Measurements from ENCODE around the gene GSPT1. TPM values are rescaled to one million over a fixed set of nuclear protein-coding genes. Genes with fewer than 3 reads are reported as not detected.

Gene GSPT1
- total RNA-seq, 2 donors from 2014 or later = 22.4 to 43.6 TPM

DNA sequence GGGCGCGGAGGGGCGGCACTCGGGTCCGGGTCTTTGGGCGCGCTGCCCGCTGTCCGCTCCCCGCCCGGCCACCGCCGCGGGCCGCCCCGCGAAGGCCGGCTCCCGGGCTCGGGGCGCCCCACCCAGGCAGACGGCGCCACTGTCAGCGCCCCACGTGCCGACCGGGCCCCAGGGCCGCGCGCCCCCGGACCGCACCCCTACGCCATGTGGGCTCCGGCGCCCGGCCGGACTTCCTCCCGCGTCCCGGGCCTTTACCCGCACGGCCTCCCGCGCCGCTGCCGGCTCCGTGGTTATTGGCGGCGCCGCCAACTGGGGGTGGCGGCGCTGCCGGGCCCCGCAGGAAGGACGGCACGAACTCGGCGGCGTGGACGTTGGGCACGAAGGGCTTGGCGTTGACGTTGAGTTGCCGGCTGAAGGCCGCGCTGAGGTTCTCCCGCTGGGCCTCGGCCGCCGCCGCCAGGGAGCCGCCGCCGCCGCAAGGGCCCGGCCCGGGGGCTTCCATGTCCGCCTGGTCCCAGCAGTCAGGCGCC lies 577 bp downstream of the GSPT1 start:
- Histone ChIP-seq H3K36me3 (replicated peaks in 1 of 2; ENCODE audit: insufficient read depth in 1 of 2, low read depth in 2 of 2) (no peaks in the 10 kb centered on the region), H3K9me3 (no peaks in the 10 kb centered on the region), H3K27ac (peak overlapping the region; percentile 83 to 97 (median 91)), H3K4me3 (peak overlapping the region; percentile 61 to 88), H3K4me1 (peaks cover 52% of the 10 kb centered on the region), H3K27me3 (no peaks in the 10 kb centered on the region)
- intact Hi-C loops (cut with DNase I) = no loop called here
- TF ChIP-seq POLR2A (IDR thresholded peaks at IDR 0.05) = no peak
- no peak for TF ChIP-seq CTCF (IDR thresholded peaks at IDR 0.05)
- ATAC-seq (peak; percentile 18), DNase-seq (peak; percentile 36 to 51 (median 42))
- WGBS, 2 donors = 0% methylated on average over 76 of the region's 79 CpGs; no CpG with 5 or more reads in 1 of the 2 donors

DNA sequence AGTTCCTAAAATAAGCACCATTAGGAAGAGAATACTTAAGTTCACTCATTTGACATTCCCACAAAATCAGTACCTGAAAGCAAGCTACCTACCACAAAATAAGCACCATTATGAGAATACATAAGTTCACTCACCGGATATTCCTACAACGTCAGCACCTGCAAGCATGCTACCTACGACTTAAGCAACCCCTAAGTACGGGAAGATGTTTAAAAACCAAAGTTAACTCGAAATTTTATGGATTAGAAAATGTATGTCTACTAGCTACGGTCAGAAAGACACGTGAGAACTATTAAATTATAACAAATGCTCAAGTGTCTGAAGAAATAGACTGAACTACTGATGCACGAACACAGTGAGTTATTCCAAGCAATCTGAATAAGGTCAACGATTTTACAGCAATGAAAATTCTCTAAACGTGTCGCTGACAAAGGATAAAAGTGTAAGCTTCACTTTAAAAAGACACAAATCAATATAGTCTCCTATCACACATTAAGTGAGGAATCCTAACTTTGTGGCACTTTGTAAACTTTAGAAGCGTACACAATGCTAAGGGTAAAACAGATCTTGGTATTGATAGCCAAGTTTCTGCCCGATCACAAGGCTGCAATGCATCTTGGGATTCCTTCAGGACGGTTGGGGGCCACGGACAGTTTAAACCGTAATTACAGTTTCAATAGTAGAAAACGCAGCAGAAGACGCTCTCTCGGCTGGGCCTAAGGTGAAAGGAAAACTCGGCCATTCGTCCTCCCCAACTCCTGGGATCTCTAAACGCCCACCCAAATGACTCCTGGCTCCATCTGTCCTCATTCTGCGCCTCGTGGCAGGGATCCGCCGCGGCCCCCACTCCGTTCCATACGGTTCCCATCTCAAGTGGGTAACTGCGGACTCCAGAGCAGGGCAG lies 1.3 kb downstream of the GSPT1 start:
- H3K27ac ChIP-seq = peak overlapping the region; percentile 83 to 97 (median 91)
- no peaks in the 10 kb centered on the region for H3K36me3 ChIP-seq (replicated peaks in 1 of 2; ENCODE audit: insufficient read depth in 1 of 2, low read depth in 2 of 2)
- H3K4me3 ChIP-seq = peak overlapping the region; percentile 61 to 88
- peaks cover 59% of the 10 kb centered on the region for H3K4me1 ChIP-seq
- WGBS, 2 donors = 0 to 1% methylated on average over 19 to 30 of the region's 30 CpGs
- H3K9me3 ChIP-seq = no peaks in the 10 kb centered on the region
- H3K27me3 ChIP-seq = no peaks in the 10 kb centered on the region
- DNase-seq (peak; percentile 20 to 49 (median 30)), ATAC-seq (no peak)
- intact Hi-C loops (cut with DNase I) = no loop called here
- TF ChIP-seq CTCF (IDR thresholded peaks at IDR 0.05) (no peak), POLR2A (IDR thresholded peaks at IDR 0.05) (peak in 1 of 3 donors; percentile 26)

- DNase-seq = peak in 1 of 4 donors; percentile 10
- Histone ChIP-seq H3K36me3 (replicated peaks in 1 of 2; ENCODE audit: insufficient read depth in 1 of 2, low read depth in 2 of 2) (no peaks in the 10 kb centered on the region), H3K9me3 (no peaks in the 10 kb centered on the region), H3K27me3 (no peaks in the 10 kb centered on the region), H3K27ac (peak overlapping the region in 3 of 4 donors; percentile 9 to 97 (median 95)), H3K4me3 (peak overlapping the region in 1 of 2 donors; percentile 61), H3K4me1 (peaks cover 63% of the 10 kb centered on the region)
- no peak for ATAC-seq
- intact Hi-C loops (cut with DNase I) = no loop called here
- TF ChIP-seq POLR2A (IDR thresholded peaks at IDR 0.05) (no peak), CTCF (IDR thresholded peaks at IDR 0.05) (no peak)
- 30 to 50% methylated on average over 12 of the region's 12 CpGs for WGBS, 2 donors
Observed at GRCh38 chr16:11913425-11914079, 2.2 kb downstream of the GSPT1 start.

DNA sequence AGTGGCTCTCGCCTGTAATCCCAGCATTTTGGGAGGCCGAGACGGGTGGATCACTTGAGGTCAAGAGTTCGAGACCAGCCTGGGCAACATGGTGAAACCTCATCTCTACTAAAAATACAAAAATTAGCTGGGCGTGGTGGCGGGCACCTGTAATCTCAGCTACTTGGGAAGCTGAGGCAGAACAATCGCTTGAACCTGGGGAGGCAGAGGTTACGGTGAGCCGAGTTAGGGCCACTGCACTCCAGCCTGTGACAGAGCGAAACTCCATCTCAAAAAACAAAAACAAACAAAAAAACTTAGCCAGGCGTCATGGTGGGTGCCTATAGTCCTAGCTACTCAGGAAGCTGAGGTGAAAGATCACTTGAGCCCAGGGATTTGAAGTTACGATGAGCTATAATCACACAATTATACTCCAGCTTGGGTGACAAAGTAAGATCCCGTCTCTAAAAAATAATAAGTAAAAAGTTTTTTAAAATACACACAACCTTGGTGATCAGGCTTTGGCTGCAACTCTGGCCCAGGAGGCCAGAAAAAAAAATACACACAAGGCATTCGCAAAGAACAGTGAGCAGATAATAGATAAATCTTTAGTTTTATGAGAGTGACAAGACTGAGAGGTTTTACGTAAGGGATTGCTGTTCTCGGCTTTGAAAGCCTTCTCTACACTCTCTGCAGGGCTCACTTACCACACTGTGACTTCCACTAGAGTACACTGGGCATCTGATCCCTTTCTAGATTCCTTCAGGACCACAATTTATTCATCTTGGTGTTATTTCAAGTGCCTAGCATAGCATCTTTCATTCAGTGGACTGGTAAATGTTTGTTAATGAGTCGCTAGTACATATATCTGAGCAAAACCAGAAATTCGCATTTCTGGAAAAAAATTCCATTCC lies 5.9 kb downstream of the GSPT1 start:
- ATAC-seq (no peak), DNase-seq (no peak)
- peaks cover 59% of the 10 kb centered on the region for H3K4me1 ChIP-seq
- no peaks in the 10 kb centered on the region for H3K9me3 ChIP-seq
- H3K27me3 ChIP-seq = no peaks in the 10 kb centered on the region
- H3K36me3 ChIP-seq (replicated peaks in 1 of 2; ENCODE audit: insufficient read depth in 1 of 2, low read depth in 2 of 2) = no peaks in the 10 kb centered on the region
- 67 to 70% methylated on average over 18 of the region's 18 CpGs for WGBS, 2 donors
- H3K27ac ChIP-seq = no peak overlapping the region
- intact Hi-C loops (cut with DNase I) = no loop called here
- H3K4me3 ChIP-seq = no peak overlapping the region
- TF ChIP-seq CTCF (IDR thresholded peaks at IDR 0.05) (no peak), POLR2A (IDR thresholded peaks at IDR 0.05) (no peak)

All from body of pancreas (tissue), 4 donors.